ENCODE data around the gene ZBTB45. TPM values are rescaled to one million over a fixed set of nuclear protein-coding genes. Genes with fewer than 3 reads are reported as not detected.
A peak's percentile ranks its signal among the peaks of the same experiment; 100 is the strongest.
"Not testable (repeated sequence)": the region's sequence is repeated elsewhere in the genome, so short reads cannot be mapped to it uniquely, and the experiment has no call there.

Gene ZBTB45
- total RNA-seq, 1 donor from 2014 or later = 16.6 TPM

DNA sequence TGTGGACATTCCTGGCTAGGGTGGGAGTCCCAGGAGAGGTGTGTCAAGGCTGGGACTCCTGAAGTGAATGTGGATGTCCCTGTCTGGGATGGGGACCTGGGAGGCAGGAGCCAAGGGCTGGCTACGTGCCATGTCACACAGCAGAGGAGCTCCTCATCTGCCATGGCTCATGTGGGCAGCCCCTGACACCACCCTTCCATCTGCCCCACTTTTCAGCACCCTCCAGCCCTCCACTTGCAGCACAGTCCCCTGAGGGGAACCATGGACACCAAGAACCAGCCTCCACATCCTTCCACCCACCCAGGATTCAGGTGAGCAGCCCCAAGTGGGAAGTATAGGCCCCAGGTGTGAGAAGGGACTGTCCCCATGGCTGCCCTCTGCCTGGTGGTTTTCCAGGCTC is 41.7 kb downstream of the ZBTB45 start:
- no peak for DNase-seq (ENCODE audit: low spot score)
- peaks cover 3% of the 10 kb centered on the region for H3K36me3 Mint-ChIP-seq (ENCODE audit: low read depth)
- peak overlapping the region; percentile 17 for H3K27ac Mint-ChIP-seq
- intact Hi-C loops (cut with micrococcal nuclease) = loop anchor here (2.0 kb wide), 3 partner anchors 27 to 97 kb away; partner anchors contain the start of genes ZNF324B, ZNF584 and ZNF837
- peaks cover 18% of the 10 kb centered on the region for H3K4me1 Mint-ChIP-seq (ENCODE audit: low read depth)
- no peaks in the 10 kb centered on the region for H3K9me3 Mint-ChIP-seq
- peak overlapping the region; percentile 35 for H3K4me3 Mint-ChIP-seq (ENCODE audit: low read depth)
- H3K27me3 Mint-ChIP-seq (ENCODE audit: low read depth) = no peaks in the 10 kb centered on the region

- DNase-seq (ENCODE audit: low spot score) = no peak
- no peaks in the 10 kb centered on the region for H3K9me3 Mint-ChIP-seq
These were observed 42.5 kb downstream of the ZBTB45 start for GRCh38 chr19:58477130-58477529.

DNA sequence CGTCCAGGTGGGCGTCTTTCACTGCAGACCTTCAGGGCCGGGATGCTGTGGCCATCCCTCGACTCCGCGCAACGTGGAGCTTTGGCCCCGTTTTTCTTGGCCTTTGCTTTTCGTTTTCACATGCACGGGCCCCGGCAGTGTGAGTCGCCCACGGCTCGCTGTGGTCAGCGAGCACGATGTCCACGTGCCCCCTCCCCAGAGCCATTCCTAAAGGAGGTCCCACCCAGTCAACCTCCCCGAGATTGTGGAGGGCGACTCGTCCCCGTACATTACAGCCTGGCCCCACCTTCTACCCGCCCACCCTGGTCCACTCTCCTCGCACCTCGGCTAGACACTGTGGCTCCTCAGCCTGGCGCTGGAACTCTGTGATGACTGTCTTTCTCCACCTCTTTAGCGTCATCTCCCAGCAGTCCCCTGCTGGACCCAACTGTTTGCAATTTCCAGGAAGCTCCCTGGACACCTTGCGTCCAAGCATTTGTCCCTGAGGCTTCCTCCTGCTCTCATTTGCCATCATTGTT is 43.1 kb downstream of the ZBTB45 start:
- peaks cover 18% of the 10 kb centered on the region for H3K4me1 Mint-ChIP-seq (ENCODE audit: low read depth)
- peaks cover 16% of the 10 kb centered on the region for H3K36me3 Mint-ChIP-seq (ENCODE audit: low read depth)
- H3K9me3 Mint-ChIP-seq = no peaks in the 10 kb centered on the region
- H3K4me3 Mint-ChIP-seq (ENCODE audit: low read depth) = peak overlapping the region; percentile 88
- DNase-seq (ENCODE audit: low spot score) = no peak
- H3K27ac Mint-ChIP-seq = peak overlapping the region; percentile 93
- intact Hi-C loops (cut with micrococcal nuclease) = loop anchor here (1.0 to 2.0 kb wide), 5 partner anchors 12 to 96 kb away; partner anchors contain the start of genes ZNF324B, ZNF584 and ZNF837
- H3K27me3 Mint-ChIP-seq (ENCODE audit: low read depth) = no peaks in the 10 kb centered on the region

More at GRCh38 chr19:58477130-58477529, 42.5 kb downstream of the ZBTB45 start:
- H3K4me3 Mint-ChIP-seq (ENCODE audit: low read depth) = peak overlapping the region; percentile 88
- H3K27ac Mint-ChIP-seq = peak overlapping the region; percentile 93
- intact Hi-C loops (cut with micrococcal nuclease) = loop anchor here (2.0 kb wide), 3 partner anchors 26 to 96 kb away; partner anchors contain the start of genes ZNF324B, ZNF584 and ZNF837
- peaks cover 18% of the 10 kb centered on the region for H3K4me1 Mint-ChIP-seq (ENCODE audit: low read depth)
- H3K27me3 Mint-ChIP-seq (ENCODE audit: low read depth) = no peaks in the 10 kb centered on the region
- peaks cover 11% of the 10 kb centered on the region for H3K36me3 Mint-ChIP-seq (ENCODE audit: low read depth)

GRCh38 chr19:58475714-58476497 is 43.7 kb downstream of the ZBTB45 start, which contains the start of gene ZNF446:
ZNF446 (plus strand) TSS chr19:58476352; CDS start chr19:58477219, 867 bp downstream.
- Mint-ChIP-seq H3K9me3 (no peaks in the 10 kb centered on the region), H3K4me3 (ENCODE audit: low read depth) (peak within 1 kb of the TSS; percentile 88), H3K4me1 (ENCODE audit: low read depth) (peaks cover 18% of the 10 kb centered on the region)

DNA sequence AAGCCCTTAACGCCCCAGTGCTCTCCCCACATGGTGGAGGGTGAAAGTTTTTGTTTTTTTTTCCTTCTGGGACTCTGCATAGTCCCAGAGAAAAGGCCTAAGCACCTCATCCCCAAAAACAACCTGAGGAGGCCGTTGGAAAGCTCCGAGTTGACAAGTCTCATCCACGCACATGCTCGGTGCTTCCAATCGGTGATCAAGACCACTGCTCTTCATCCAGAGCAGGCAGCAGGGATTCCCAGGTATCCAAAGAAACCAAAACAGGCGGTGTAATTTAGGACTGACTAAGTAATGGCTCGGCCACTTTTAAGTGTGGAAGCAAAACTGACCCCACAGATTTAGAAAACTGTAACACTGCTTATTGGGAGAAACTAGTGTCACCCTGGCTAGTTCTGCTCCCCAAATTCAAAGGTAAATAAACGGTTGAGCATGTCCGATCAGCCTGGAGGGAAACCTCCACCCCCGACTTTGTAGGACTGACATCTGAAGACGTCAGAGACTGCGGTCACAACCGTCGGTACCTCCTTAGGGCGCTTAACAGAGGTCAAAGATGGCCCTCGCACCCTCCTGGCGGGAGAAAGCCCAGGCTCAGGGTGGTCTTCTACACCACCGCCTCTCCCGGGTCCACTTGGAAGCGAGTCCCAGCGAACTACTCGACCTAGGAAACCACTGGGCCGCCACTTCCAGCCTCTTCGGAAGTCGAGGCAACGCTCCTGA is 44.5 kb downstream of the ZBTB45 start:
- H3K27ac Mint-ChIP-seq = peak overlapping the region; percentile 99
- peaks cover 18% of the 10 kb centered on the region for H3K4me1 Mint-ChIP-seq (ENCODE audit: low read depth)
- H3K27me3 Mint-ChIP-seq (ENCODE audit: low read depth) = no peaks in the 10 kb centered on the region
- intact Hi-C loops (cut with micrococcal nuclease) = loop anchor here (1.0 kb wide), 2 partner anchors 8 to 44 kb away; partner anchors contain the start of genes ZBTB45 and ZNF324
- DNase-seq (ENCODE audit: low spot score) = no peak
- H3K4me3 Mint-ChIP-seq (ENCODE audit: low read depth) = peak overlapping the region; percentile 88
- peaks cover 22% of the 10 kb centered on the region for H3K36me3 Mint-ChIP-seq (ENCODE audit: low read depth)
- no peaks in the 10 kb centered on the region for H3K9me3 Mint-ChIP-seq

More at GRCh38 chr19:58475714-58476497, 43.7 kb downstream of the ZBTB45 start, which contains the start of gene ZNF446:
- Mint-ChIP-seq H3K27ac (peak within 1 kb of the TSS; percentile 99), H3K36me3 (ENCODE audit: low read depth) (peaks cover 16% of the 10 kb centered on the region), H3K27me3 (ENCODE audit: low read depth) (no peaks in the 10 kb centered on the region)
- peak; percentile 97 for DNase-seq (ENCODE audit: low spot score)
- intact Hi-C loops (cut with micrococcal nuclease) = loop anchor here (1.0 to 2.0 kb wide), 7 partner anchors 9 to 95 kb away; partner anchors contain the start of genes ZBTB45, ZNF324, ZNF324B and ZNF584

GRCh38 chr19:58474291-58474996 is 45.2 kb downstream of the ZBTB45 start:
- Mint-ChIP-seq H3K27me3 (ENCODE audit: low read depth) (no peaks in the 10 kb centered on the region), H3K36me3 (ENCODE audit: low read depth) (peaks cover 27% of the 10 kb centered on the region), H3K4me3 (ENCODE audit: low read depth) (peak overlapping the region; percentile 35), H3K4me1 (ENCODE audit: low read depth) (peaks cover 18% of the 10 kb centered on the region), H3K9me3 (no peaks in the 10 kb centered on the region), H3K27ac (peak overlapping the region; percentile 58)
- DNase-seq (ENCODE audit: low spot score) = no peak
- intact Hi-C loops (cut with micrococcal nuclease) = no loop called here

DNA sequence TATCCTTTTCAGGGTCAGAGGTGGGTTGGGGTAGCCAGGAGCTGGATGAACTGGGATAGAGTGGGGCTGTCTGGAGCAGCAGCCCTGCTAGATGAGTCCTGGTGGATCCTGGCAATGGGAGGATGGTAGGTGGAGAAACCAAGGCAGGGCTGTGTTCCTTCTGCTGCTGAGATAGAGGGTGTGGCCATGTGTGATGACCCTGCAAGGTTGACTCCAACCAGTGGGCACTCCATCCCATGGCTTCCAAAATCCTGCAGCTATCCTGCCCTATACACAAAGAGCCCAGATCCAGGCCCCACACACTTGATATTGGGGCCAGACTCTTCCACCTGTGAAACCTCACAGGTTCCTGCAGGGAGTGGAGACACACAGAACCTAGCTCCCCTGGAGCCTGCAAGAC is 45.8 kb downstream of the ZBTB45 start:
- intact Hi-C loops (cut with micrococcal nuclease) = no loop called here

GRCh38 chr19:58471736-58472135 is 47.9 kb downstream of the ZBTB45 start:
- Mint-ChIP-seq H3K27ac (no peak overlapping the region), H3K4me3 (ENCODE audit: low read depth) (no peak overlapping the region), H3K36me3 (ENCODE audit: low read depth) (peaks cover 33% of the 10 kb centered on the region), H3K27me3 (ENCODE audit: low read depth) (no peaks in the 10 kb centered on the region), H3K4me1 (ENCODE audit: low read depth) (peaks cover 28% of the 10 kb centered on the region), H3K9me3 (no peaks in the 10 kb centered on the region)
- no peak for DNase-seq (ENCODE audit: low spot score)
- intact Hi-C loops (cut with micrococcal nuclease) = no loop called here

More for the DNA sequence above, 45.8 kb downstream of the ZBTB45 start:
- Mint-ChIP-seq H3K4me1 (ENCODE audit: low read depth) (peaks cover 18% of the 10 kb centered on the region), H3K4me3 (ENCODE audit: low read depth) (no peak overlapping the region), H3K27me3 (ENCODE audit: low read depth) (no peaks in the 10 kb centered on the region), H3K9me3 (no peaks in the 10 kb centered on the region), H3K27ac (no peak overlapping the region), H3K36me3 (ENCODE audit: low read depth) (peaks cover 28% of the 10 kb centered on the region)
- DNase-seq (ENCODE audit: low spot score) = no peak

DNA sequence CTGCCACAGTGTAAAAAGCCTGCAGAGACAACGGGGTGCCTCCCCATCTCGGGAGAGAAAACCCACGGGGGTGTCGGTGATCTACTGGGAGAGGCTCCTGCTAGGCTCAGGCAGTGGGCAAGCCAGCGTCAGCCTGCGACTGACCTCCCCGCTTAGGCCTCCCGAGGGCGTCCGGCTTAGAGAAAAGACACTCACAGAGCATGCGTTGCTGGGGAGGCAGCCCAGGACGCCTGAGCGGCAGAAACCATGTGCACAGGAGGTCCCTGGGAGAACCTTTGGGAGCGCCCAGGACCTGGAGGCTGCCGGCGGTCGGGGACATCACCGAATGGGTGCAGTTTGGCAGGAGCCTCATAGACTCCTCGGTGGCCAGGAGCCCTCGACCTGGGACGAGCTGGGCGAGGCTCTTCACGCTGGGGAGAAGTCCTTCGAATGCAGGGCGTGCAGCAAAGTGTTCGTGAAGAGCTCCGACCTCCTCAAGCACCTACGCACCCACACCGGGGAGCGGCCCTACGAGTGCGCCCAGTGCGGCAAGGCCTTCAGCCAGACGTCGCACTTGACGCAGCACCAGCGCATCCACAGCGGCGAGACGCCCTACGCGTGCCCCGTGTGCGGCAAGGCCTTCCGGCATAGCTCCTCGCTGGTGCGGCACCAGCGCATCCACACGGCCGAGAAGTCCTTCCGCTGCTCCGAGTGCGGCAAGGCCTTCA is 48.6 kb downstream of the ZBTB45 start:
- H3K36me3 Mint-ChIP-seq (ENCODE audit: low read depth) = peaks cover 33% of the 10 kb centered on the region
- H3K27ac Mint-ChIP-seq; intact Hi-C loops (cut with micrococcal nuclease); H3K9me3 Mint-ChIP-seq; H3K4me3 Mint-ChIP-seq (ENCODE audit: low read depth); H3K27me3 Mint-ChIP-seq (ENCODE audit: low read depth); DNase-seq (ENCODE audit: low spot score): not testable (repeated sequence)
- peaks cover 25% of the 10 kb centered on the region for H3K4me1 Mint-ChIP-seq (ENCODE audit: low read depth)

- intact Hi-C loops (cut with micrococcal nuclease) = no loop called here
- Mint-ChIP-seq H3K4me1 (ENCODE audit: low read depth) (peaks cover 18% of the 10 kb centered on the region), H3K27me3 (ENCODE audit: low read depth) (no peaks in the 10 kb centered on the region), H3K27ac (no peak overlapping the region), H3K4me3 (ENCODE audit: low read depth) (peak overlapping the region; percentile 13), H3K36me3 (ENCODE audit: low read depth) (peaks cover 33% of the 10 kb centered on the region), H3K9me3 (no peaks in the 10 kb centered on the region)
- DNase-seq (ENCODE audit: low spot score) = no peak
These were observed 50.2 kb downstream of the ZBTB45 start for GRCh38 chr19:58469241-58470013.

DNA sequence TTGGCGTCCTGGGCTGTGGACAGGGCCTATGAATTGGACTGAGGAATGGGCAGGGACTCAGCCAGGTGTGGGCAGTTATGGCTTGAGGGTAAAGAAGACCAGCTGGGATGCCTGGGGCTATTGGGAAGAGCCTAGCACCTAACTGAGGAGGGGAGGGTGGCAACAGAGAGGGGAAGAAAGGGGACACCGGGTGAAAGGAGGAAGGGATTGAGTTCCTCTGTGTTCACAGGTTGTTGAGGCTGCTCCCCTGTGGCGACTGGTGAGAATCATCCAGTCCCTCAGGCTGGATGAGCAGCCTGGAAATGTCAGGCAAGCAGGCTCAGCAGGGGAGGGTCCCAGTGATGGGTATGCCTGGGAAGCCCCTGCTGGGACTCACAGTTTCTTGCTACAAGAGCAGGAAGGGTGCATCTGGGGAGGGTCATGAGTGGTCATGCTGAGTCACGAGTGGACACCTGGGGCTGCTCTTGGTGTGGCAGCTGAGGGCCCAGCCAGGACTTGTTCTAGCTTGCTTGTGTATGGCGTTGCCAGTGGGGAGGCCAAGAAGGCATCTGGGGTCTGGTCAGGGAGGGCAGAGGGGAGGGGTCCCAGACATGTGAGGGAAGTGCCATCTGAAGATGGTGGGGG is 51.3 kb downstream of the ZBTB45 start:
- no peak for DNase-seq (ENCODE audit: low spot score)
- intact Hi-C loops (cut with micrococcal nuclease) = no loop called here
- peaks cover 13% of the 10 kb centered on the region for H3K4me1 Mint-ChIP-seq (ENCODE audit: low read depth)
- no peaks in the 10 kb centered on the region for H3K27me3 Mint-ChIP-seq (ENCODE audit: low read depth)
- no peak overlapping the region for H3K27ac Mint-ChIP-seq
- H3K36me3 Mint-ChIP-seq (ENCODE audit: low read depth) = peaks cover 33% of the 10 kb centered on the region
- H3K4me3 Mint-ChIP-seq (ENCODE audit: low read depth) = peak overlapping the region; percentile 80
- no peaks in the 10 kb centered on the region for H3K9me3 Mint-ChIP-seq

Data from activated T-helper 2 cell treated with anti-CD3 and anti-CD28 coated beads, Interferon-gamma antibody, Interleukin-2, Interleukin-4, amounts not matched to agents 10 μg/mL and 5 μg/mL and 100 μg/mL, durations not matched to agents 14 hours and 24 hours and 36 hours (primary cell).